ENCODE data around the gene CD320. TPM values are rescaled to one million over a fixed set of nuclear protein-coding genes. Genes with fewer than 3 reads are reported as not detected.

The CD320 gene
- total RNA-seq, 1 experiment from 2014 or later: 93.7 TPM

- DNase-seq (ENCODE audit: low read depth): no peak
Measured at GRCh38 chr19:8255426-8256125, 52.6 kb downstream of the CD320 start.

DNA sequence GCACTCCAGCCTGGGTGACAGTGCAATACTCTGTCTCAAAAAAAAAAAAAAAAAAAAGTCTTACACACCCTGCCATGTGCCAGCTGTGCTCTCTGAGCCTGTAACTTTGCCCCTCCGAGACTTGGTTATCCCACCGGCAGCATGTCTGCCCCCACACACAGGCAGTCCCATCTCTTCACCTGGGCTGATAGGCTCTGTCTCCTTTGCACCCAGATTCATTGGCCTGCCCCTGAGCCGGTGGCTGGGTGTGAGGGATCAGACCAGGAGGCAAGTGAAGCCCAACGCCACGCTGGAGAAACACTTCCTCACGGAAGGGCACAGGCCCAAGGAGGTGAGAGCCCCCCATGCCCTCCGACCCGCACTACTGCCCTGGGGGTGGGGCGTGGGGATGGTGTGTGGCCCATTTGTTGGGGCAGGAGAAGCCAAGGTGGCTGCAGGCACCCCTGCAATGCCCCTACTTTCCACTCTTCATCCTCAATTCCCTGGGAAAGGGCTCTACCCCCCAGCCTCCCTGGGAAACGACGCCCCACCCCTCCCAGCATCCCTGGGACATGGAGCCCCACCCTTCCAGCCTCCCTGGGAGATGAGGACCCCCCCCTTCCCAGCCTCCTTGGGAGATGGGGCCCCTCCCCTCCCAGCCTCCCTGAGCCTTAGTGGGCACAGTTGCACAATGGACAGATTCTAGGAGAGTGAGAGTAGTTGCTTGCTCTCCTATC lies 53.7 kb downstream of the CD320 start:
- no peak for DNase-seq (ENCODE audit: low read depth)

- no peak for DNase-seq (ENCODE audit: low read depth)
Measured at GRCh38 chr19:8253678-8254077, 54.5 kb downstream of the CD320 start.

DNA sequence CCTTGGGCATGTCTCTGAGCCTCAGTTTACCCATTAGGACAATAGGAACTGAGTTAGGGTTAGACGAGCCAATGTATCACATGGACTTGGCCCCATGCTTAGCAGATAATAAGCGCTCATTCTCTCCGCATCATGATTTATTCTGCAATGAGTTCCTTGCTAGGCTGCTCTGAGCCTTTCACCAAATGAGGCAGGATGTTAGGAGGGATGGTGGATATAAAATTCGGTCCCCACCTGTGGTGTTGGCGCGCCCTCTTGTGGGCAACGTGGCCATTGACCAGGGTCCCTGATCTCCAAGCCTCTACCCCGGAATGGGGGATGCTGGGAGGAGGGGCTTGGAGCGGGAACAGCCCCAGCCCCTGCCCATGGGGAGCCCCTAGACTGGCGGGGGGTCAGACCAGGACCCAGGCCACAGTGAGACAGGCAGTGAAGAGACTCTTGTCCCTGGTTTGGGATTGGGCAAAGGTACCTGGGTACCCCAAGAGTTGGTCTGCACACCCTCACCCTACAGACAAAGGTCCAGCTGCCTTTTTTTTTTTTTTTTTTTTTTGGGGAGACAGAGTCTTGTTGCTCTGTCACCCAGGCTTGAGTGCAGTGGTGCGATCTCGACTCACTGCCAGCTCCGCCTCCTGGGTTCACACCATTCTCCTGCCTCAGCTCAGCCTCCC lies 55.1 kb downstream of the CD320 start:
- DNase-seq (ENCODE audit: low read depth): peak; percentile 69

Other genes starting within 250 kb of the CD320 start
- not detected in 2 replicates for gene FBN3, start 158.8 kb downstream of the CD320 start, total RNA-seq (2014; rRNA removed; shearing (Covaris generic))
- 0.27 and 0.50 TPM in 2 replicates for gene CERS4, start 99.0 kb downstream of the CD320 start, total RNA-seq (2014; rRNA removed; shearing (Covaris generic))
- 35.0 and 39.4 TPM in 2 replicates for gene NDUFA7, start 13.0 kb upstream of the CD320 start, total RNA-seq (2014; rRNA removed; shearing (Covaris generic))
- 1,252 and 1,259 TPM in 2 replicates for gene RPS28, start 13.1 kb upstream of the CD320 start, total RNA-seq (2014; rRNA removed; shearing (Covaris generic))
- not detected in 2 replicates for gene KANK3, start 34.9 kb upstream of the CD320 start, total RNA-seq (2014; rRNA removed; shearing (Covaris generic))
- gene ANGPTL4, start 55.8 kb upstream of the CD320 start, total RNA-seq (2014; rRNA removed; shearing (Covaris generic)): not detected in 2 replicates
- 9.6 and 10.7 TPM in 2 replicates for gene RAB11B, start 82.0 kb upstream of the CD320 start, total RNA-seq (2014; rRNA removed; shearing (Covaris generic))
- gene MARCHF2, start 104.9 kb upstream of the CD320 start, total RNA-seq (2014; rRNA removed; shearing (Covaris generic)): 6.5 and 10.4 TPM in 2 replicates
- gene HNRNPM, start 136.6 kb upstream of the CD320 start, total RNA-seq (2014; rRNA removed; shearing (Covaris generic)): 109 and 146 TPM in 2 replicates
- gene PRAM1, start 194.3 kb upstream of the CD320 start, total RNA-seq (2014; rRNA removed; shearing (Covaris generic)): not detected in 2 replicates
- 4.1 and 8.5 TPM in 2 replicates for gene ZNF414, start 205.8 kb upstream of the CD320 start, total RNA-seq (2014; rRNA removed; shearing (Covaris generic))